IMR-90 (cell line): Measurements from ENCODE around the gene AFG3L2. TPM values are rescaled to one million over a fixed set of nuclear protein-coding genes. Genes with fewer than 3 reads are reported as not detected.

Experiments used
- ATAC-seq: fragments of 200-7000 bp; cut with Tn5 transposase; 2 replicates; pipeline ENCODE4 v1.9.1; 2020; ENCODE audit warnings: low read depth, mild to moderate bottlenecking, moderate library complexity
- BruUV-seq: library from RNA; stranded (reverse); fragments of 400-500 nt; replicated peaks from 2 replicates; lab custom pipeline; 2021; lab: Mats Ljungman, UMichigan
- CTCF ChIA-PET: fragments of 300-600 bp; formaldehyde crosslinking; extraction: SDS; loops from one replicate; lab custom pipeline; 2021; ENCODE audit warnings: antibody characterized with exemption; lab: Yijun Ruan, JAX
- POLR2A ChIA-PET: fragments of 300-600 bp; sonication (Branson Sonifier 250); formaldehyde crosslinking; loops from one replicate; lab custom pipeline; 2022; ENCODE audit warnings: antibody characterized with exemption; ENCODE audit not compliant: unreplicated experiment; lab: Charles Lee
- DNase-seq: peaks from one replicate; pipeline ENCODE4 v3.0.0; 2013
- H2AFZ ChIP-seq: replicated peaks from 2 replicates; pipeline ENCODE3; 2013; ENCODE audit warnings: low read length, mild to moderate bottlenecking; ENCODE audit not compliant: poor library complexity
- H2AK5ac ChIP-seq: 2 replicates; pipeline ENCODE4 v1.6.1; 2013; ENCODE audit warnings: low read depth, low read length, inconsistent platforms
- H2AK9ac ChIP-seq: replicated peaks from 2 replicates; pipeline ENCODE3; 2013; ENCODE audit warnings: mild to moderate bottlenecking, low read depth, low read length, moderate library complexity; ENCODE audit not compliant: poor library complexity
- H2BK120ac ChIP-seq: 2 replicates; pipeline ENCODE4 v1.6.1; 2013; ENCODE audit warnings: low read depth, low read length, inconsistent platforms
- H2BK15ac ChIP-seq: 3 replicates; pipeline ENCODE4 v1.6.1; 2013; ENCODE audit warnings: low read depth, low read length, inconsistent platforms
- H2BK20ac ChIP-seq: 2 replicates; pipeline ENCODE4 v1.6.1; 2013; ENCODE audit warnings: low read depth, mild to moderate bottlenecking, inconsistent platforms, low read length, moderate library complexity
- H2BK5ac ChIP-seq: 2 replicates; pipeline ENCODE4 v1.6.1; 2013; ENCODE audit warnings: mild to moderate bottlenecking, low read depth, low read length, inconsistent platforms; ENCODE audit not compliant: poor library complexity, severe bottlenecking
- H3K14ac ChIP-seq: replicated peaks from 2 replicates; pipeline ENCODE4 v1.6.1; 2013; ENCODE audit warnings: low read depth, low read length, inconsistent platforms
- H3K18ac ChIP-seq: 2 replicates; pipeline ENCODE4 v1.6.1; 2013; ENCODE audit warnings: low read depth, low read length, control low read depth
- H3K23ac ChIP-seq: 2 replicates; pipeline ENCODE4 v1.6.1; 2013; ENCODE audit warnings: low read depth, low read length, inconsistent platforms
- H3K27ac ChIP-seq: 2 replicates; pipeline ENCODE4 v1.5.1; 2013; ENCODE audit warnings: mild to moderate bottlenecking, control low read depth, low read length; ENCODE audit not compliant: insufficient read depth
- H3K27me3 ChIP-seq: 2 replicates; pipeline ENCODE4 v1.6.1; 2013; ENCODE audit warnings: low read length; ENCODE audit not compliant: control insufficient read depth, insufficient read depth
- H3K36me3 ChIP-seq: 2 replicates; pipeline ENCODE4 v1.6.1; 2013; ENCODE audit warnings: low read length, mixed read lengths; ENCODE audit not compliant: control insufficient read depth, insufficient read depth
- H3K4ac ChIP-seq: 2 replicates; pipeline ENCODE4 v1.6.1; 2013; ENCODE audit warnings: low read depth, low read length, inconsistent platforms
- H3K4me1 ChIP-seq: 2 replicates; pipeline ENCODE4 v1.6.1; 2013; ENCODE audit warnings: low read length, mixed read lengths; ENCODE audit not compliant: control insufficient read depth, insufficient read depth
- H3K4me2 ChIP-seq: 2 replicates; pipeline ENCODE4 v1.6.1; 2013; ENCODE audit warnings: low read depth, mild to moderate bottlenecking, control low read depth, low read length, moderate library complexity
- H3K4me3 ChIP-seq: 2 replicates; pipeline ENCODE4 v1.5.1; 2013; ENCODE audit warnings: low read depth, mild to moderate bottlenecking, control low read depth, low read length, moderate library complexity; ENCODE audit not compliant: insufficient read depth
- H3K56ac ChIP-seq: 2 replicates; pipeline ENCODE4 v1.6.1; 2013; ENCODE audit warnings: low read length, inconsistent platforms; ENCODE audit not compliant: insufficient read depth; ENCODE audit errors: extremely low read depth
- H3K79me1 ChIP-seq, 2 experiments: 2 replicates each; pipeline ENCODE4 v1.6.1; 2013; ENCODE audit warnings: low read length in 2 of 2, inconsistent platforms in 1 of 2, low read depth in 1 of 2
- H3K9ac ChIP-seq: 2 replicates; pipeline ENCODE4 v1.6.1; 2013; ENCODE audit warnings: low read depth, low read length, control low read depth
- H3K9me1 ChIP-seq: 2 replicates; pipeline ENCODE4 v1.6.1; 2013; ENCODE audit warnings: low read length, inconsistent platforms; ENCODE audit not compliant: insufficient read depth
- H3K9me3 ChIP-seq: 2 replicates; pipeline ENCODE4 v1.6.1; 2013; ENCODE audit warnings: low read length; ENCODE audit not compliant: control insufficient read depth, insufficient read depth
- H4K20me1 ChIP-seq: 2 replicates; pipeline ENCODE4 v1.6.1; 2013; ENCODE audit warnings: low read length, inconsistent platforms; ENCODE audit not compliant: insufficient read depth
- H4K5ac ChIP-seq: 2 replicates; pipeline ENCODE4 v1.6.1; 2013; ENCODE audit warnings: mild to moderate bottlenecking, low read depth, low read length, control low read depth
- H4K8ac ChIP-seq, 2 experiments: 2 replicates each; pipeline ENCODE4 v1.6.1; 2013; ENCODE audit warnings: low read depth in 2 of 2, low read length in 2 of 2, control low read depth in 1 of 2, inconsistent platforms in 1 of 2
- H4K91ac ChIP-seq: 2 replicates; pipeline ENCODE4 v1.6.1; 2013; ENCODE audit warnings: low read depth, low read length, inconsistent platforms; ENCODE audit not compliant: insufficient read depth
- CEBPB ChIP-seq: IDR thresholded peaks from 2 replicates; pipeline ENCODE4 v1.6.1; 2012; ENCODE audit warnings: low read depth, low read length, improper control_type of control experiment
- CHD1 ChIP-seq: IDR thresholded peaks from 2 replicates; pipeline ENCODE4 v1.6.1; 2012; ENCODE audit warnings: low read depth, low read length, improper control_type of control experiment
- CTCF ChIP-seq: conservative IDR thresholded peaks from 2 replicates; pipeline ENCODE4 v1.5.1; 2012; ENCODE audit warnings: mild to moderate bottlenecking, low read depth, low read length, improper control_type of control experiment
- ELK1 ChIP-seq: fragments of 150-350 bp; IDR thresholded peaks from 2 replicates; pipeline ENCODE4 v1.6.1; 2016; ENCODE audit warnings: low read depth, mild to moderate bottlenecking, low read length, moderate library complexity, borderline replicate concordance
- MAFK ChIP-seq: IDR thresholded peaks from 2 replicates; pipeline ENCODE4 v1.6.1; 2012; ENCODE audit warnings: low read depth, low read length, improper control_type of control experiment
- MXI1 ChIP-seq: IDR thresholded peaks from 2 replicates; pipeline ENCODE4 v1.6.1; 2012; ENCODE audit warnings: low read depth, mild to moderate bottlenecking, low read length, moderate library complexity, borderline replicate concordance
- NFE2L2 ChIP-seq: fragments of 150-350 bp; IDR thresholded peaks from 2 replicates; pipeline ENCODE4 v1.6.1; 2016; ENCODE audit warnings: low read depth, mild to moderate bottlenecking, low read length
- POLR2A ChIP-seq: IDR thresholded peaks from 2 replicates; pipeline ENCODE4 v1.6.1; 2012; ENCODE audit warnings: mild to moderate bottlenecking, low read depth, low read length
- RCOR1 ChIP-seq: IDR thresholded peaks from 2 replicates; pipeline ENCODE4 v1.6.1; 2012; ENCODE audit warnings: mild to moderate bottlenecking, low read length, improper control_type of control experiment; ENCODE audit not compliant: insufficient replicate concordance
- RFX5 ChIP-seq: IDR thresholded peaks from 2 replicates; pipeline ENCODE4 v1.8.0; 2012; ENCODE audit warnings: low read depth, mild to moderate bottlenecking, low read length, moderate library complexity
- SMC3 ChIP-seq: fragments of 150-350 bp; IDR thresholded peaks from 2 replicates; pipeline ENCODE4 v1.6.1; 2016; ENCODE audit warnings: low read depth, mild to moderate bottlenecking, antibody characterized with exemption, low read length, moderate library complexity
- USF2 ChIP-seq: fragments of 150-350 bp; IDR thresholded peaks from 2 replicates; pipeline ENCODE4 v1.6.1; 2017; ENCODE audit warnings: mild to moderate bottlenecking, antibody characterized with exemption, low read length, low read depth
- whole genome bisulfite sequencing, 2 experiments: methylation state at CpG; one replicate each; pipeline versions ENCODE4 v1.1.5 to v1.1.7; 2013; ENCODE audit warnings: missing lambda C conversion rate in 2 of 2; ENCODE audit not compliant: insufficient read length in 1 of 2; ENCODE audit errors: extremely low coverage in 2 of 2; 5-methylcytosine and 5-hydroxymethylcytosine counted together
- dilution Hi-C: fragments of 300-500 bp; cut with HindIII; formaldehyde crosslinking; loops from one replicate; pipeline ENCODE4 v1.14.3; 2018; ENCODE audit warnings: low sequenced_read_pairs; ENCODE audit not compliant: unreplicated experiment
- in situ Hi-C: fragments of 300-500 bp; cut with MboI; formaldehyde crosslinking; loops from 3 replicates; pipeline ENCODE4 v1.14.3; 2019; ENCODE audit warnings: low sequenced_read_pairs, inconsistent platforms, mixed read lengths
- intact Hi-C: fragments of 100-400 bp; cut with micrococcal nuclease; formaldehyde crosslinking; loops from 2 replicates; pipeline ENCODE4 v1.10.0; 2022
- polyA plus RNA-seq, 3 experiments: library from polyadenylated mRNA; depleted of rRNA; stranded (reverse); fragments of >200 nt; gene quantifications; 2 replicates each; pipeline ENCODE4 v1.2.3, GENCODE V29; 2012; ENCODE audit warnings: low replicate concordance in 1 of 3
- total RNA-seq: library from RNA; depleted of rRNA; stranded (reverse); fragments of >200 nt; gene quantifications from 2 replicates; pipeline ENCODE4 v1.2.3, GENCODE V29; 2012

The AFG3L2 gene
- total and polyA plus RNA-seq, 2 of the 4 experiments (the other 2 are of a cell fraction), result 26.9 to 37.6 TPM

GRCh38 chr18:12352188-12352587 is 24.8 kb downstream of the AFG3L2 start:
- H4K5ac ChIP-seq, result no peak overlapping the region
- no TSS peak for BruUV-seq
- no peak overlapping the region for H3K4me3 ChIP-seq
- intact Hi-C loops (no loop called here), dilution Hi-C loops (no loop called here), in situ Hi-C loops (no loop called here)
- H3K9me1 ChIP-seq, result peaks cover 12% of the 10 kb centered on the region
- H3K18ac ChIP-seq, result no peak overlapping the region
- no peak overlapping the region for H4K8ac ChIP-seq
- H3K56ac ChIP-seq, result no peak overlapping the region
- ChIA-PET POLR2A (no interaction called here), CTCF (no interaction called here)
- TF ChIP-seq CEBPB (no peak), RCOR1 (no peak), CTCF (no peak), ELK1 (no peak), RFX5 (no peak), MAFK (no peak), USF2 (no peak), NFE2L2 (no peak), POLR2A (no peak), MXI1 (no peak), CHD1 (no peak), SMC3 (no peak)
- H2BK5ac ChIP-seq, result no peak overlapping the region
- H3K36me3 ChIP-seq, result peaks cover 52% of the 10 kb centered on the region
- H2BK120ac ChIP-seq, result no peak overlapping the region
- H2BK20ac ChIP-seq, result no peak overlapping the region
- no peaks in the 10 kb centered on the region for H3K4me1 ChIP-seq
- no peak overlapping the region for H2AK9ac ChIP-seq
- H3K14ac ChIP-seq, result no peak overlapping the region
- WGBS, 2 experiments, result no CpG with 5 or more reads among the region's 5 CpGs
- no peaks in the 10 kb centered on the region; the same call in 1 of the 2 replicates for H4K20me1 ChIP-seq
- H3K23ac ChIP-seq, result no peak overlapping the region
- H3K4me2 ChIP-seq, result no peak overlapping the region
- no peak overlapping the region for H2AFZ ChIP-seq
- ATAC-seq, result no peak
- no peak overlapping the region for H3K4ac ChIP-seq
- no peaks in the 10 kb centered on the region for H3K27me3 ChIP-seq
- H2AK5ac ChIP-seq, result no peak overlapping the region
- no peak overlapping the region for H3K27ac ChIP-seq
- no peak overlapping the region for H3K9ac ChIP-seq
- H3K9me3 ChIP-seq, result no peaks in the 10 kb centered on the region
- peaks cover 0 to 17% of the 10 kb centered on the region in 2 experiments; a peak in 2 of 4 replicates for H3K79me1 ChIP-seq
- H2BK15ac ChIP-seq, result no peak overlapping the region
- H4K91ac ChIP-seq, result no peak overlapping the region
- no peak for DNase-seq
